Measurements from ENCODE around the gene SORCS2.

The SORCS2 gene

GRCh38 chr4:7279902-7280301, 87.6 kb downstream of the SORCS2 start:
- TF ChIP-seq EZH2phosphoT487 (IDR thresholded peaks at IDR 0.05; ENCODE audit: borderline replicate concordance, low read length) (no peak), CTCF (IDR thresholded peaks at IDR 0.05; ENCODE audit: low read depth, low read length, poor library complexity, severe bottlenecking) (no peak)
- no peak overlapping the region for H3K27ac ChIP-seq (ENCODE audit: low read depth, low read length)
- H3K9me3 ChIP-seq (ENCODE audit: control insufficient read depth, insufficient read depth, low read length): no peaks in the 10 kb centered on the region
- H3F3A ChIP-seq (ENCODE audit: control insufficient read depth, insufficient read depth): no peaks in the 10 kb centered on the region
- no peaks in the 10 kb centered on the region for H3K79me2 ChIP-seq (ENCODE audit: control insufficient read depth, low read length)
- H4K20me1 ChIP-seq (ENCODE audit: control insufficient read depth, insufficient read depth, low read depth, low read length): no peaks in the 10 kb centered on the region
- no peak overlapping the region for H3K4me2 ChIP-seq (ENCODE audit: low read length)
- H3K4me1 ChIP-seq (ENCODE audit: control insufficient read depth, low read length): no peaks in the 10 kb centered on the region
- H3K27me3 ChIP-seq (ENCODE audit: control insufficient read depth, low read length): no peaks in the 10 kb centered on the region
- H3K9me2 ChIP-seq (replicated peaks; ENCODE audit: control insufficient read depth, low read length): no peaks in the 10 kb centered on the region
- no peaks in the 10 kb centered on the region for H3K36me3 ChIP-seq (ENCODE audit: control insufficient read depth, low read length)
- no peak overlapping the region for H3K4me3 ChIP-seq (ENCODE audit: low read length)

GRCh38 chr4:7280926-7281690, 88.8 kb downstream of the SORCS2 start:
- Histone ChIP-seq H3K79me2 (ENCODE audit: control insufficient read depth, low read length) (no peaks in the 10 kb centered on the region), H3K27ac (ENCODE audit: low read depth, low read length) (no peak overlapping the region), H3K4me1 (ENCODE audit: control insufficient read depth, low read length) (no peaks in the 10 kb centered on the region), H4K20me1 (ENCODE audit: control insufficient read depth, insufficient read depth, low read depth, low read length) (no peaks in the 10 kb centered on the region), H3K9me3 (ENCODE audit: control insufficient read depth, insufficient read depth, low read length) (no peaks in the 10 kb centered on the region), H3K4me3 (ENCODE audit: low read length) (no peak overlapping the region), H3K9me2 (replicated peaks; ENCODE audit: control insufficient read depth, low read length) (no peaks in the 10 kb centered on the region), H3K4me2 (ENCODE audit: low read length) (no peak overlapping the region), H3K36me3 (ENCODE audit: control insufficient read depth, low read length) (no peaks in the 10 kb centered on the region), H3K27me3 (ENCODE audit: control insufficient read depth, low read length) (no peaks in the 10 kb centered on the region), H3F3A (ENCODE audit: control insufficient read depth, insufficient read depth) (no peaks in the 10 kb centered on the region)
- TF ChIP-seq EZH2phosphoT487 (IDR thresholded peaks at IDR 0.05; ENCODE audit: borderline replicate concordance, low read length) (no peak), CTCF (IDR thresholded peaks at IDR 0.05; ENCODE audit: low read depth, low read length, poor library complexity, severe bottlenecking) (no peak)

- H3K4me1 ChIP-seq (ENCODE audit: control insufficient read depth, low read length): no peaks in the 10 kb centered on the region
- no peaks in the 10 kb centered on the region for H3K79me2 ChIP-seq (ENCODE audit: control insufficient read depth, low read length)
- no peak for TF ChIP-seq CTCF (IDR thresholded peaks at IDR 0.05; ENCODE audit: low read depth, low read length, poor library complexity, severe bottlenecking)
- TF ChIP-seq EZH2phosphoT487 (IDR thresholded peaks at IDR 0.05; ENCODE audit: borderline replicate concordance, low read length): no peak
- no peaks in the 10 kb centered on the region for H3K27me3 ChIP-seq (ENCODE audit: control insufficient read depth, low read length)
- H3K27ac ChIP-seq (ENCODE audit: low read depth, low read length): no peak overlapping the region
- H3F3A ChIP-seq (ENCODE audit: control insufficient read depth, insufficient read depth): no peaks in the 10 kb centered on the region
- no peak overlapping the region for H3K4me3 ChIP-seq (ENCODE audit: low read length)
- no peaks in the 10 kb centered on the region for H3K9me2 ChIP-seq (replicated peaks; ENCODE audit: control insufficient read depth, low read length)
- no peaks in the 10 kb centered on the region for H3K9me3 ChIP-seq (ENCODE audit: control insufficient read depth, insufficient read depth, low read length)
- H4K20me1 ChIP-seq (ENCODE audit: control insufficient read depth, insufficient read depth, low read depth, low read length): no peaks in the 10 kb centered on the region
- H3K36me3 ChIP-seq (ENCODE audit: control insufficient read depth, low read length): no peaks in the 10 kb centered on the region
- no peak overlapping the region for H3K4me2 ChIP-seq (ENCODE audit: low read length)
Measured at GRCh38 chr4:7281691-7282665, 89.6 kb downstream of the SORCS2 start.

Data from DOHH2 (cell line).